ES-I3 (cell line): Measurements from ENCODE around the gene SLC15A1.

Experiments
- H3K36me3 ChIP-seq: 2 replicates; pipeline ENCODE4 v1.6.1; 2013; ENCODE audit warnings: mild to moderate bottlenecking, low read length, control low read depth, moderate library complexity; ENCODE audit not compliant: insufficient read depth
- H3K4me1 ChIP-seq: 2 replicates; pipeline ENCODE4 v1.6.1; 2013; ENCODE audit warnings: mild to moderate bottlenecking, control low read depth, low read length; ENCODE audit not compliant: insufficient read depth
- H3K9ac ChIP-seq: 2 replicates; pipeline ENCODE4 v1.6.1; 2013; ENCODE audit warnings: low read depth, mild to moderate bottlenecking, low read length, moderate library complexity
- H3K9me3 ChIP-seq: 2 replicates; pipeline ENCODE4 v1.6.1; 2013; ENCODE audit warnings: mild to moderate bottlenecking, low read length, moderate library complexity; ENCODE audit not compliant: control insufficient read depth, insufficient read depth

The SLC15A1 gene

DNA sequence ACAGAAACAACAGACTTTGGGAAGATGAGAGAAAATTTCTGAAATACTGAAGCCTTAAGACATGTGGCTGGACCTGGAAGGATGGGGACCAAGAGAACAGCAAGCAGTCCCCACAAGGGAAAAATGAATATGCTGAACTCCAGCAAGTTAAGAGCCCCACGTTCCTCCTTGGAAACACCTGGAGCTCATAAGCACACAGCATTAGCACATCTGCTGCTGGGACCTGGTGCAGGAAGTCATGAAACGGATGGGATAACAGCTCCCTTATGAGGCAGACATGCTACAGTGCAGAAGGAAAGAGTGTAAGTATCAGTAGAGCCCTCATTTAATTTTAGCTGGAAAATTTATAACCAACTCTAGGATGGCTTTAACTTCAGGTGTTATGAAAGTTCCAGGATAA, 67.3 kb downstream of the SLC15A1 start:
- Histone ChIP-seq H3K36me3 (no peaks in the 10 kb centered on the region), H3K4me1 (peaks cover 13% of the 10 kb centered on the region), H3K9ac (no peak overlapping the region)

DNA sequence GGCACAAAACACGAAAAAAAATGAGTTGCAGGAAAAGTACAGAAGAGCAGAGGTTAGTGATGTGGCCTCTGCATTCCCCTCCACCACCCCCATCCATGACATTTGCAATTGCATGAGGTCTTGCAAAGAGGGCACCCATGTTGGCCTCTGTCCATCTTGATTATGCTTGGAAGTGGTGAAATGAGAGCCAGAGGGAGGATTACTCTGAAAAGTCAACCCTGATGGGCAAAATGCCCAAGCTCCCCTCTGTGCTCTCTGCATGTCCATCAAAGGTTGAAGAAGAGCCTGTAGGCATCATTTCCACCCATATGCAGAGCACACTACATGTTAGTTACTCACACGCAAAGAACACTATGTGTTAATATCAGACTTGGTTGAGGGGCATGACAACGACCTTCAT, 71.4 kb downstream of the SLC15A1 start:
- Histone ChIP-seq H3K9ac (no peak overlapping the region), H3K4me1 (peaks cover 8% of the 10 kb centered on the region; the same call in 1 of the 2 replicates), H3K9me3 (no peaks in the 10 kb centered on the region), H3K36me3 (no peaks in the 10 kb centered on the region)

More for the DNA sequence above, 67.3 kb downstream of the SLC15A1 start:
- H3K9me3 ChIP-seq = no peaks in the 10 kb centered on the region

DNA sequence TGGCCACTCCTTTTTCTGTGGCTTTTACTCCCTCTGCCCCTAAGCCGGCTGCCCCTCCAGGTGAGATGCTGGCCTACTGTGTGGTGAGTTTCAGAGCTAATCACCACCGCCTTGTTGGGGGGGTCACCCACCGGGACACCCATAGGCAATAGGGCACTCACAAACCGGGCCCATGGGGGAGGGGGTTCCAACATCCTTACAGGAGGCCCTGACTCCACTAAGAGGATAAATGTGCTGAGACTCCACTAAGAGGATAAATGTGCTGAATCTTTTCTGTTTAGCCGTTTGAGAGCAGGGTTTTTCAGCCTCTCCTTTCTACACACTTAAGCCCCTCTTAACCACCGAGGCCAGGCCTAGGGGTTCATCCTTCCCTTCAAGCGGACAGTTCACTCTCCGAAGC, 73.7 kb downstream of the SLC15A1 start:
- H3K4me1 ChIP-seq = peaks cover 8% of the 10 kb centered on the region; the same call in 1 of the 2 replicates
- no peak overlapping the region for H3K9ac ChIP-seq
- no peaks in the 10 kb centered on the region for H3K9me3 ChIP-seq
- no peaks in the 10 kb centered on the region for H3K36me3 ChIP-seq

DNA sequence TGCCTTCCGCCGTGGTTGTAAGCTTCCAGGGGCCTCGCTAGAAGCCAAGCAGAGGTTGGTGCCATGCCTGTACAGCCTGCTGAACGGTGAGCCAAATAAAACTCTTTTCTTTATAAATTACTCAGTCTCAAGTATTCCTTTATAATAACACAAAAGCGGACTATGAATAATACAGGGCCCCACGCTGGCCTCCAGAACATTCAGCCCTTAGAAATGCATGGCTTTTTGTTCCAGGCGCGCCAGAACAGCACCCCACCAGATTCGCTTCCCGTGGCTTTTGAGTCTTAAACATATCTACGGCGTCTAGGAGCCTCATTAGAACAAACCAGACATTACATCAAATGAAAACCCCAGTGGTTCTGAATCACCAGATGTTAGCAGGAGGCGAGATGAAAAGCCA, 75.1 kb downstream of the SLC15A1 start:
- no peaks in the 10 kb centered on the region for H3K9me3 ChIP-seq
- peaks cover 8% of the 10 kb centered on the region; the same call in 1 of the 2 replicates for H3K4me1 ChIP-seq
- no peaks in the 10 kb centered on the region for H3K36me3 ChIP-seq
- H3K9ac ChIP-seq = no peak overlapping the region

DNA sequence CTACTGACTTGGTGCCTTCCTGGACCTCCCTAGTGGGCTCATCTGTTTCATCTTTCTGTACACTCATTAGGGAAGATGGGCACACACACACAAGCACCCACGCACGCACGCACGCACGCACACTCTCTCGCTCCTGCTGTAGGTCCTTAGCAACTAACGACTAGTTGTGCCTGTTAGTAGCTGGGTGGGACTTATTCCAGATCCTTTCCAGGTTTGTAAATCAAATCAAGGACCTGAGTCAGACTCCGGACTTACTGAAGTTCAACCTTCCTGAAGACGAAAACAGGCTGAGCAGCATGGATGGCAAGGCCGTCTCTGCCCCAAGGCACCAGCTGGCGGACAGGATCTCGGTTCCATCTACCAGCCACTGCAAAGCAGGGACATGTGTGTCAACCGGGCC, 76.2 kb downstream of the SLC15A1 start:
- Histone ChIP-seq H3K9ac (no peak overlapping the region), H3K9me3 (no peaks in the 10 kb centered on the region), H3K4me1 (peaks cover 8% of the 10 kb centered on the region; the same call in 1 of the 2 replicates), H3K36me3 (no peaks in the 10 kb centered on the region)

DNA sequence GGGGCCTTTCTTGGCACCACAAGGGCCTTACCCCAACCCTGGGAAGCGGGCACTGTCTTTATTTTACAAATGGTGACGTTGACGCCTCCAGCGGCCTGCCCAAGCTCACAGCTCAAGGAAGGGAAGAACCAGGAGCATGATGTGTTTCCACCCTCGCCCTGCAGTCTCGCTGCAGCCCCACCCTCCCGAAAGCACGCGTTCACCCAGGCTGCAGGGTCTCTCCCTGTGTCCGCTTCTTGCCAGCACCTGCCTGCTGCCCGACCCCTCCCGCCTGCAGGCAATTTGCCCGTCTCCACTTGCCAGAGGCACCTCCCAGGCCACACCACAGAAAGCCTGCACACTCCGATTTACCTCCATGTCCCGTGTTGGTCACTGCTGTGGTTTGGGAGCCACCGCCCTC, 76.6 kb downstream of the SLC15A1 start:
- Histone ChIP-seq H3K36me3 (no peaks in the 10 kb centered on the region), H3K9me3 (no peaks in the 10 kb centered on the region), H3K4me1 (peaks cover 8% of the 10 kb centered on the region; the same call in 1 of the 2 replicates)

DNA sequence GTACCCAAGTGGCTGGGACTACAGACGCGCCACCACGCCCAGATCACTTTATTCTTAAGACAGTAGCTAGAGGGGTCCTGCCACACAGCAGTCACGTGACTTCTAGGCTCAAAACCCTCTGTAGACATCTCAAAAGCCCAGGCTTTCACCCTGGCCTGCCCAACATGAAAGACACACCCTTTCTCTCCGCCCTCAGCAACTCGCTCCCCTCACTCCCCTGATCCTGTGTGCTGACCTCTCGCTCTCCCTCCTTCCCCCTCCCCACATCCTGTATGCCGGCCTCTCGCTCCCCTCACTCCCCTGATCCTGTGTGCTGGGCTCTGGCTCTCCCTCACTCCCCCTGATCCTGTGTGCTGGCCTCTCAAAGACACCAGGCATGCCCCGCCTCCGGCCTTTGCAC, 77.4 kb downstream of the SLC15A1 start:
- H3K9me3 ChIP-seq = no peaks in the 10 kb centered on the region
- H3K4me1 ChIP-seq = peaks cover 8% of the 10 kb centered on the region; the same call in 1 of the 2 replicates
- H3K9ac ChIP-seq = no peak overlapping the region
- no peaks in the 10 kb centered on the region for H3K36me3 ChIP-seq

More for the DNA sequence above, 76.6 kb downstream of the SLC15A1 start:
- H3K9ac ChIP-seq = no peak overlapping the region

DNA sequence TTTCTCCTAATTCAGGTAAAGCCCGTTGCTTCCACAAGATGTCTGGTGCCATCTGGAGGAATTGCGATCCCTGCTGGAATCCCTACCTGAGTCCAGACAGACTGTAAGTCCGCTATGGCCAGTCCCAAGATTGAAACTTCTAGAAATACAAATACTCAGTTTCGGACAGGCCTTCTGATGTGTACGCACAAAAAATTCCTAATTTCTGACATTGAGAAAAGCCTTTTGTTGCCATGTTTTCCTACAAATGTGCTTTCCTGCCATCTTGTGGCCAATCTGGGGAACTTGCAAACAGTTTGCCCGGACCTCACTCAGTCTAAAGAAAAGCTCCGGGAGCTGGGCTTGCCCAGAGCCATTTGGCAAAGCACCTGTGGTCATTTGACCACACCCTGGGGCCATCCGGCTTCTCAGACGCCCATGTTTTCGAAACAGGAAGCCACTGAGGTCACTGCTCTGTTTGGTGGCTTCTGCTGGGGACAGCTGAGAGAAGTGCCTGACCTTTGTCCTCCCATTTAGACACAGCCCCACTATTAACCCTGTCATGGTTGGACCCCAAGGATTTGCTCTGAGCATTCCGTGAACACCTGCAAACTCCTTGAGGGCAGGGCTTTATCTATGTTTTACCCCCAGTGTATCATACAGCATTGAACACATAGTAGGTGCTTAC, 79.4 kb downstream of the SLC15A1 start:
- Histone ChIP-seq H3K9ac (peak overlapping the region; percentile 23; the same call in 1 of the 2 replicates), H3K36me3 (no peaks in the 10 kb centered on the region), H3K9me3 (no peaks in the 10 kb centered on the region), H3K4me1 (no peaks in the 10 kb centered on the region)

DNA sequence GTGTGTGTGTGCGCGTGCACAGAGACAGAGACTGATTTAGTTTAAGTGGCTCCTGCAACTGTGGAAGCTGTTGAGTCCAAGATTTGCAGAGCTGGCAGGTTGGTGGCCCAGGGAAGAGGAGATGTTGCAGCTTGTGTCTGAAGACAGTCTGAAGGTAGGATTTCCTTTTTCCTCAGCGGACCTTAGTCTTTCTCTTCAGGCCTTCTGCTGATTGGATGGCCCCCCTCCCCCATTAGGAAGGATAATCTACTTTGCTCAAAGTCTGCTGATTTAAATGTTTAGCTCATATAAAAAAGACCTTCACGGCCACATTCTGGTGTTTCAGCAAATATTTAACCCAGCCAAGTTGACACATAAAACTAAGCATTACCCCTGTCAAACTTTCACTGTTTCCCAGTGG, 84.3 kb downstream of the SLC15A1 start:
- H3K9me3 ChIP-seq = no peaks in the 10 kb centered on the region
- no peak overlapping the region for H3K9ac ChIP-seq

DNA sequence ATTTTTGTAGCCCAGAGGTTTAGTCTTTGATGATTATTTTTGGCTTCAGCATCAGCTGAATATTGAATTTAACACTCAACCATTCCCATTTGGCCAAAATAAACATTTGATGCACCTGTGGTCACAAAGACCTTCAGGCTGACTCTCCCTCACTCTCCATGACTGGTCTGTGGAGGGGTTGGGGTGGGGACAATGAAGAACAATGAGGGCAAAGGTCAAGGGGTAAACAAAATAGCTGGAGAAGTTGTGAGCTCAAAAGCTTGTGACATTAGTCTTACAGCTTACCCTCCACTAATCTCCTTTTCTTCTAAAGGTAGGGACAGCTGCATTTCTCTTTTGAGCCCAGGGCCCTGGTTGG, 86.9 kb downstream of the SLC15A1 start:
- Histone ChIP-seq H3K9me3 (no peaks in the 10 kb centered on the region), H3K36me3 (no peaks in the 10 kb centered on the region), H3K9ac (no peak overlapping the region), H3K4me1 (no peaks in the 10 kb centered on the region)

More for the DNA sequence above, 84.3 kb downstream of the SLC15A1 start:
- H3K36me3 ChIP-seq = no peaks in the 10 kb centered on the region
- H3K4me1 ChIP-seq = no peaks in the 10 kb centered on the region

DNA sequence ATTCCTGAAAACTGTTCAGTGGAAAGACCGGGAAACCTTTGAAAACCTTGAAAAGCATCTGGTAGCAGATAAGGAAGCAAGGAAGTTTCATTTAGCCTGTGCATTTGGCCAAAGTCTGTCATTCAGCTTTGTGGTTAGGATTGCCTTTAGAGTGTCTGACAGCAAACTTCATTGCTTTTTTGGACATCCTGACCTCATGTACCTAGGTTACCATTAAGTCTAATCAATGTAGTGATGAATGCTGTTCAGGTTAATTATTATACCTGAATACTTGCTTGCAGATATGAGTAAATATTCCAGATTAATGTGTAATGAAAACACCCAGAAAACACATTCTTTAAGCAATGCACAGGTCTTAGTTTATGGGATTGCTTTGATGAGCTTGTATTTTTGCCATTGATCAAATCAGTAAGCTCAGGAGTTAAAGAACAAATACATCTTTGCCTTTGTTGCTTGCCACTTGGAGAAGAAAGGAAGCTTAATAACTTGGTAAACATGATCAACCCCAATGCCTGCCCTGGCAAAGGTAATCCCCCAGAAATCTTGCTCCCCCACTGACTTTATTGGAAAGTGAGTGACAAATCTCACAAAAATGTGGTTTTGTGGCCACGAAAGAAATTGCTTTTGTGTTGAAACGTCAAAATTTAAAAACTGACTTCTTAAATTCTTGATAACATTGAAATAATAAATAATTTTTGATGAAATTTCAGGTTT, 87.4 kb downstream of the SLC15A1 start:
- Histone ChIP-seq H3K4me1 (no peaks in the 10 kb centered on the region), H3K36me3 (no peaks in the 10 kb centered on the region), H3K9ac (no peak overlapping the region)

DNA sequence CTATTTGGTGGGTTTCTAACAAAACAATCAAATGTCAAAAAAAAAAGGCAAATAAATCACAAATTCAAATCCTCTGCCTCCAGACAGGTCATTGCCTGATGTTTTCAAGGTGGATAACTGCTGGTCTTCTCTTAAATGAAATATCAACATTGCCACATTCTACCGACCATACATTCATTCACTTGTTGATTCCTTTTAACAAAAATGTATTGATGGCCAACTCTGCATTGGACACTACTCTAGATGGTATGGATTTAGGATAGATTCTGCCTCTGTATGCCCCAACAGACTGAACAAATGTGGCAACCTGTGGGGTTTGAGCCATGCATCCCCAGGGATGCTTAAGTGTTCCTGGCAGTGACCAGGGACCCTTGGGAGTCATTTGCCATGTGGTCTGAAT, 88.0 kb downstream of the SLC15A1 start:
- Histone ChIP-seq H3K9ac (no peak overlapping the region), H3K36me3 (no peaks in the 10 kb centered on the region)

More for the DNA sequence above, 87.4 kb downstream of the SLC15A1 start:
- H3K9me3 ChIP-seq = no peaks in the 10 kb centered on the region

DNA sequence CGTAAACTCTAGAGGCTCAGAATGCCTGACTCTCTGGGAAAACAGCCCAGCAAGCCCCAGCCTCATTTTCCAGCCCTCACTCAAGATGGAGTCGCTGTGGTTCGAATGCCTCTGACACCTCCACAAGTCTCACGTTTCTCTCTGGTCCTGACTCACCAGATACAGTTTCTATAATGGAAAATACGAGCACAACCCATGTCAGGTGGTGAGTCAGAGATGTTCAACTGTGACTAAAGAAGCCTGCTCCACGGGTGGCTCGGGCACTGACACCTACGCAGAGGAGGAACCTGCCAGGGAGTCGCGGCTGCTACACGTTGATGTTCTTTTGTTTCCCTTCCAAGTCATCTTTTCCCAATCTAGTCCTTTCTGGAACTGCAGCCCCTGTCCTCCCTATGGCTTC, 88.4 kb downstream of the SLC15A1 start:
- Histone ChIP-seq H3K9me3 (no peaks in the 10 kb centered on the region), H3K4me1 (no peaks in the 10 kb centered on the region), H3K36me3 (no peaks in the 10 kb centered on the region), H3K9ac (no peak overlapping the region)

More for the DNA sequence above, 88.0 kb downstream of the SLC15A1 start:
- Histone ChIP-seq H3K4me1 (no peaks in the 10 kb centered on the region), H3K9me3 (no peaks in the 10 kb centered on the region)

DNA sequence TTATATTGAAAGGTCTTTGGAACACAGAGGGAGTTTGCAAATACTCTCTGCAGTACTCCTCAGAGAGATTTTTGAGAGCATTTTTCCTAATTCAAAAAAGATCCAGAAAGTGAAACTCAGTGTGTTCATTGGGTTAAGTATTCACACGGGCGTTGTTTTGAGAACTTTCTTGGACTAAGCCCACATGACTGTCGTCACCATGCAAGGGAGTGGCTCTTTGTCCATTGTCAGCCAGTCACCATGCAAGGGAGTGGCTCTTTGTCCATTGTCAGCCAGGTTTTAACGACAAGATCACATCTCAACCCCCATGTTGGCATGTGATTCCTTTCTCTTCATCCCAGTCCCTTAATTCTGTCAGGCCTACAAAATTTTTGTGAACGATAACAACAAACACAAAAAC, 94.3 kb downstream of the SLC15A1 start:
- Histone ChIP-seq H3K4me1 (no peaks in the 10 kb centered on the region), H3K9ac (no peak overlapping the region), H3K36me3 (no peaks in the 10 kb centered on the region), H3K9me3 (no peaks in the 10 kb centered on the region)

DNA sequence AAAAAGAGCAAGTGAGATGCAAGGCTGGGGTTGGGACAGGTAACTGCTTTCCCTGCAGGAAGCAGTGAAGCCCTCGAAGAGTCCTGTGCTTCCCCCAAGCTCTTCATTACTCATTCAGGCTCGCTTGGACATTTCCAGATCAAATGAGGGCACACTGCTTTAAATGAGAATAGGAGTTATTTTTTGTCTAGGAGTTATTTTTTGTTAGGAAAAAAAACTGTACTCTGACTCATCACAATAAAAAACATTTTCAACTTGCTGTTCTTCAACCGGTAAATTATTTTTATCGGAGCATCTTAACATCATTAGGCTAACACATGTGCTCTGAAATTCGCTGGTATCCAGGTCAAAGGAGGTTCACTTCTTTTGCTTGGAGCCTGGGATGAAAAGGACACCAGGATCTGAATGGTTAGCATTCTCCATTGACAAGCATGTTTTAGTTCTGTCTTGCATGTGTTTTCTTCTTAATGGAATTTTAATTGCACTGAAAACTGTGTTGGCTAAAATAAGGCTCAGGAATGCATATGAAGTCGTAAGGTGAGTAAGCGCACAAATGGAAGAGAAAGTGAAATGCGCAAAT, 94.9 kb downstream of the SLC15A1 start:
- H3K4me1 ChIP-seq = no peaks in the 10 kb centered on the region
- no peaks in the 10 kb centered on the region for H3K9me3 ChIP-seq
- no peak overlapping the region for H3K9ac ChIP-seq

More for the DNA sequence above, 94.9 kb downstream of the SLC15A1 start:
- H3K36me3 ChIP-seq = no peaks in the 10 kb centered on the region
